Breast epithelium (tissue), 4 donors: ENCODE results near the gene STXBP2. TPM values are rescaled to one million over a fixed set of nuclear protein-coding genes. Genes with fewer than 3 reads are reported as not detected.

Source experiments
- DNase-seq, 2 donors: peaks; one replicate each; pipeline ENCODE4 v3.0.0-alpha.2; 2019; ENCODE audit warnings: low spot score in 2 of 2
- H3K27ac ChIP-seq, 2 donors: fragments of 200-600 bp; sonication (generic) in 1 of 2; one replicate each; pipeline ENCODE4 v1.5.1; 2016 to 2019; ENCODE audit warnings: mild to moderate bottlenecking in 1 of 2
- H3K27me3 ChIP-seq, 2 donors: fragments of 200-600 bp; sonication (generic) in 1 of 2; one replicate each; pipeline versions ENCODE4 v1.5.1 to v1.6.0; 2017 to 2019; ENCODE audit warnings: control low read depth in 1 of 2, mild to moderate bottlenecking in 1 of 2
- H3K36me3 ChIP-seq: fragments of 200-600 bp; one replicate; pipeline ENCODE4 v1.5.1; 2019
- H3K4me1 ChIP-seq, 2 donors: fragments of 200-600 bp; sonication (generic); one replicate each; pipeline ENCODE4 v1.5.1; 2016 to 2019; ENCODE audit warnings: control low read depth in 1 of 2
- H3K4me3 ChIP-seq, 3 donors: fragments of 200-600 bp; sonication (generic); 1 replicate in 2 of 3; 2 replicates in 1 of 3; pipeline ENCODE4 v1.5.1; 2016 to 2019; ENCODE audit warnings: mild to moderate bottlenecking in 3 of 3, moderate library complexity in 2 of 3
- H3K9me3 ChIP-seq, 2 donors: fragments of 200-600 bp; sonication (generic) in 1 of 2; one replicate each; pipeline ENCODE4 v1.5.1; 2016 to 2019; ENCODE audit warnings: control low read depth in 1 of 2
- CTCF ChIP-seq, 3 donors: fragments of 450-650 bp; IDR thresholded peaks; one replicate each; pipeline ENCODE4 v1.5.1; 2016 to 2017; ENCODE audit warnings: antibody characterized with exemption in 3 of 3, mild to moderate bottlenecking in 3 of 3, moderate library complexity in 3 of 3
- POLR2A ChIP-seq: fragments of 450-650 bp; IDR thresholded peaks from one replicate; pipeline ENCODE4 v1.6.1; 2016; ENCODE audit warnings: antibody characterized with exemption, mild to moderate bottlenecking, moderate library complexity
- POLR2AphosphoS5 ChIP-seq, 3 donors: sonication (generic); formaldehyde crosslinking; IDR thresholded peaks; one replicate each; pipeline ENCODE4 v1.6.1; 2017; ENCODE audit warnings: antibody characterized with exemption in 3 of 3
- intact Hi-C: fragments of 100-400 bp; cut with DNase I; formaldehyde crosslinking; loops from one replicate; pipeline ENCODE4 v1.15.1; 2023; ENCODE audit warnings: low total_unique reads
- total RNA-seq, 3 donors: library from RNA; depleted of rRNA; stranded (reverse); fragments of >200 nt; gene quantifications; one replicate each; pipeline ENCODE4 v1.1.0, GENCODE V29; 2016

The STXBP2 gene
- total RNA-seq, 3 donors from 2014 or later, result 15.4 to 55.3 (median 37.0) TPM

GRCh38 chr19:7602935-7603497 lies 33.9 kb upstream of the STXBP2 start:
- Histone ChIP-seq H3K9me3 (no peaks in the 10 kb centered on the region), H3K4me3 (peak overlapping the region in 1 of 3 donors; percentile 2), H3K27ac (peak overlapping the region; percentile 52 to 62), H3K36me3 (no peaks in the 10 kb centered on the region), H3K27me3 (no peaks in the 10 kb centered on the region), H3K4me1 (no peaks in the 10 kb centered on the region)
- DNase-seq, result no peak
- intact Hi-C loops, result no loop called here
- no peak for TF ChIP-seq POLR2A
- no peak for TF ChIP-seq CTCF (IDR thresholded peaks at IDR 0.05)
- no peak for TF ChIP-seq POLR2AphosphoS5 (IDR thresholded peaks at IDR 0.05)

DNA sequence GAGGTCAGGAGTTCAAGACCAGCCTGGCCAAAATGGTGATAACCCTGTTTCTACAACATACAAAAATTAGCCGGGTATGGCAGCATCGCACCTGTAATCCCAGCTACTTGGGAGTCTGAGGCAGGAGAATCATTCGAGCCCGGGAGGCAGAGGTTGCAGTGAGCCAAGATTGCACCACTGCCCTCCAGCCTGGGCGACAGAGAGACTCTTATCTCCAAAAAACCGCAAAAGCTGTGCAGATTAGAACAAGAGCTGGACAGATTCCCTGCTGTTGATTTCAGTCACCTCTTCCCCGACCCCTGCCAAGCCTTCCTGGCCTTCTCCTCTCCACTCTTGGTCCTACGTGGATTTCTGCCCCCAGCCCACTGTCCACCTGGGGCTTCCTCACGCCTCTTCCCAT lies 33.0 kb upstream of the STXBP2 start:
- intact Hi-C loops, result no loop called here
- H3K4me1 ChIP-seq, result no peaks in the 10 kb centered on the region
- H3K4me3 ChIP-seq, result no peak overlapping the region
- TF ChIP-seq POLR2A, result no peak
- no peak for TF ChIP-seq CTCF (IDR thresholded peaks at IDR 0.05)
- TF ChIP-seq POLR2AphosphoS5 (IDR thresholded peaks at IDR 0.05), result no peak
- H3K27ac ChIP-seq, result no peak overlapping the region
- H3K36me3 ChIP-seq, result no peaks in the 10 kb centered on the region
- H3K27me3 ChIP-seq, result no peaks in the 10 kb centered on the region
- no peak for DNase-seq
- H3K9me3 ChIP-seq, result no peaks in the 10 kb centered on the region

DNA sequence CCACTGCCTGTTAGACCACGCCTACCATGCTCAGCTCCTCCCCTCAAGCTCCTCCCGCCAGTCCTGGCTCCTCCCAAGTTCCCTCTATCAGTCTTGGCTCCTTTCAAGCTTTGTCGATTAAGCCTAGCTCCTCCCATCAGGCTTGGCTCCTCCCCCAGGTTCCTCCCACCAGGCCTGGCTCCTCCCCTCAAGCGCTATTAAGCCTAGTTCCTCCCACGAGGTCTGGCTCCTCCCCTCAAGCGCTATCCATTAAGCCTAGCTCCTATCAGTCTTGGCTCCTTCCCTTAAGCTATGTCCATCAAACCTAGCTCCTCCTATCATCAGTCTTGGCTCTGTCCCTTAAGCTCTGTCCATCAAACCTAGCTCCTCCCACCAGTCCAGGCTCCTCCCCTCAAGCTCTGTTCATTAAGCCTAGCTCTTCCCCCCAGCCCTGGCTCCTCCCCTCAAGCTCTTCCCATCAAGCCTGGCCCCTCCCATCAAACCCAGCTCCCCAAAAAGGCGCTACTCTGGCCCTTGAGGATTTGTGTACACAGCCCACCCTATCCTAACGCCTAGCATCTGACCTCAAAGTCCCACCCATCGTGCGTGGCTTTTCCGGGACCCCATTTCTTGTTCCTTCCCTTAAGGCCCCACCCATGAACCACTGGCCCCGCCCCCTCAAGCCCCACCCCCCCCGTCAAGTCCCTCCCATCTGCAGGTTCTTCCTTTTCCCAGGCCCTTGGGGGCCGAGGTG lies 31.3 kb upstream of the STXBP2 start:
- TF ChIP-seq CTCF (IDR thresholded peaks at IDR 0.05) (no peak), POLR2A (no peak), POLR2AphosphoS5 (IDR thresholded peaks at IDR 0.05) (no peak)
- H3K27me3 ChIP-seq, result no peaks in the 10 kb centered on the region

GRCh38 chr19:7606289-7606688 lies 30.6 kb upstream of the STXBP2 start:
- intact Hi-C loops, result no loop called here
- DNase-seq, result no peak
- TF ChIP-seq POLR2A (no peak), CTCF (IDR thresholded peaks at IDR 0.05) (no peak), POLR2AphosphoS5 (IDR thresholded peaks at IDR 0.05) (no peak)
- Histone ChIP-seq H3K4me1 (no peaks in the 10 kb centered on the region), H3K27me3 (no peaks in the 10 kb centered on the region), H3K4me3 (no peak overlapping the region), H3K9me3 (no peaks in the 10 kb centered on the region), H3K27ac (no peak overlapping the region), H3K36me3 (no peaks in the 10 kb centered on the region)

More for the DNA sequence above, 31.3 kb upstream of the STXBP2 start:
- Histone ChIP-seq H3K36me3 (no peaks in the 10 kb centered on the region), H3K4me1 (no peaks in the 10 kb centered on the region), H3K4me3 (no peak overlapping the region), H3K27ac (no peak overlapping the region), H3K9me3 (no peaks in the 10 kb centered on the region)
- intact Hi-C loops, result no loop called here
- no peak for DNase-seq

- no peaks in the 10 kb centered on the region for H3K9me3 ChIP-seq
- H3K36me3 ChIP-seq, result no peaks in the 10 kb centered on the region
- H3K27me3 ChIP-seq, result no peaks in the 10 kb centered on the region
- DNase-seq, result no peak
- intact Hi-C loops, result no loop called here
- H3K4me3 ChIP-seq, result no peak overlapping the region
- TF ChIP-seq POLR2AphosphoS5 (IDR thresholded peaks at IDR 0.05) (no peak), CTCF (IDR thresholded peaks at IDR 0.05) (no peak), POLR2A (no peak)
- H3K4me1 ChIP-seq, result no peaks in the 10 kb centered on the region
- no peak overlapping the region for H3K27ac ChIP-seq
These were observed 29.6 kb upstream of the STXBP2 start for GRCh38 chr19:7607212-7607873.
